MM.1S (cell line): Measurements from ENCODE around the gene ACTR6.

Experiments
- DNase-seq: peaks from one replicate; pipeline ENCODE4 v3.0.0-alpha.2; 2015
- H2AFZ ChIP-seq: fragments of 300-600 bp; sonication (generic); 2 replicates; pipeline ENCODE4 v1.6.0; 2016; ENCODE audit warnings: antibody characterized with exemption, low read length
- H3F3A ChIP-seq: fragments of 300-600 bp; sonication (generic); 2 replicates; pipeline ENCODE4 v1.6.1; 2016; ENCODE audit warnings: mild to moderate bottlenecking, antibody characterized with exemption, low read length, moderate library complexity, mixed read lengths; ENCODE audit not compliant: insufficient read depth
- H3K27ac ChIP-seq: fragments of 300-600 bp; sonication (generic); 2 replicates; pipeline ENCODE4 v1.5.1; 2016; ENCODE audit warnings: mild to moderate bottlenecking, low read length
- H3K27me3 ChIP-seq: fragments of 300-600 bp; sonication (generic); replicated peaks from 2 replicates; pipeline ENCODE4 v1.6.0; 2016; ENCODE audit warnings: low read length; ENCODE audit not compliant: insufficient read depth
- H3K36me3 ChIP-seq: fragments of 300-600 bp; sonication (generic); replicated peaks from 2 replicates; pipeline ENCODE4 v1.6.1; 2016; ENCODE audit warnings: mild to moderate bottlenecking, low read length, mixed read lengths; ENCODE audit not compliant: insufficient read depth
- H3K4me1 ChIP-seq: fragments of 300-600 bp; sonication (generic); 2 replicates; pipeline ENCODE4 v1.6.1; 2016; ENCODE audit warnings: low read length, mixed read lengths
- H3K4me2 ChIP-seq: fragments of 300-600 bp; sonication (generic); 2 replicates; pipeline ENCODE4 v1.6.0; 2016; ENCODE audit warnings: low read depth, low read length
- H3K4me3 ChIP-seq: fragments of 300-600 bp; sonication (generic); 2 replicates; pipeline ENCODE4 v1.5.1; 2016; ENCODE audit warnings: low read length, mixed read lengths
- H3K79me2 ChIP-seq: fragments of 300-600 bp; sonication (generic); 2 replicates; pipeline ENCODE4 v1.6.1; 2016; ENCODE audit warnings: mixed run types, low read length, mixed read lengths
- H3K9ac ChIP-seq: fragments of 300-600 bp; sonication (generic); 2 replicates; pipeline ENCODE4 v1.6.1; 2016; ENCODE audit warnings: low read length, mixed read lengths
- H3K9me2 ChIP-seq: fragments of 300-600 bp; sonication (generic); replicated peaks from 2 replicates; pipeline ENCODE4 v1.6.1; 2016; ENCODE audit warnings: mild to moderate bottlenecking, low read length, mixed read lengths; ENCODE audit not compliant: insufficient read depth
- H3K9me3 ChIP-seq: fragments of 300-600 bp; sonication (generic); replicated peaks from 2 replicates; pipeline ENCODE4 v1.6.1; 2016; ENCODE audit warnings: mild to moderate bottlenecking, low read length, mixed read lengths; ENCODE audit not compliant: insufficient read depth
- H4K20me1 ChIP-seq: fragments of 300-600 bp; sonication (generic); 2 replicates; pipeline ENCODE4 v1.6.1; 2016; ENCODE audit warnings: mild to moderate bottlenecking, low read length, moderate library complexity, mixed read lengths; ENCODE audit not compliant: insufficient read depth
- EZH2 ChIP-seq: fragments of 300-600 bp; sonication (generic); optimal IDR thresholded peaks from 2 replicates; pipeline ENCODE3; 2017; ENCODE audit warnings: low read depth, mild to moderate bottlenecking, antibody characterized with exemption, low read length, mixed read lengths
- EZH2phosphoT487 ChIP-seq: fragments of 300-600 bp; sonication (generic); IDR thresholded peaks from 2 replicates; pipeline ENCODE4 v1.6.1; 2018; ENCODE audit warnings: antibody characterized with exemption, low read length
- TF ChIP-seq, protein P1 (sequence below): fragments of 300-600 bp; sonication (generic); IDR thresholded peaks from 2 replicates; pipeline ENCODE4 v1.5.1; 2016; ENCODE audit warnings: antibody characterized with exemption, low read length, mixed read lengths

ACTR6 gene

DNA sequence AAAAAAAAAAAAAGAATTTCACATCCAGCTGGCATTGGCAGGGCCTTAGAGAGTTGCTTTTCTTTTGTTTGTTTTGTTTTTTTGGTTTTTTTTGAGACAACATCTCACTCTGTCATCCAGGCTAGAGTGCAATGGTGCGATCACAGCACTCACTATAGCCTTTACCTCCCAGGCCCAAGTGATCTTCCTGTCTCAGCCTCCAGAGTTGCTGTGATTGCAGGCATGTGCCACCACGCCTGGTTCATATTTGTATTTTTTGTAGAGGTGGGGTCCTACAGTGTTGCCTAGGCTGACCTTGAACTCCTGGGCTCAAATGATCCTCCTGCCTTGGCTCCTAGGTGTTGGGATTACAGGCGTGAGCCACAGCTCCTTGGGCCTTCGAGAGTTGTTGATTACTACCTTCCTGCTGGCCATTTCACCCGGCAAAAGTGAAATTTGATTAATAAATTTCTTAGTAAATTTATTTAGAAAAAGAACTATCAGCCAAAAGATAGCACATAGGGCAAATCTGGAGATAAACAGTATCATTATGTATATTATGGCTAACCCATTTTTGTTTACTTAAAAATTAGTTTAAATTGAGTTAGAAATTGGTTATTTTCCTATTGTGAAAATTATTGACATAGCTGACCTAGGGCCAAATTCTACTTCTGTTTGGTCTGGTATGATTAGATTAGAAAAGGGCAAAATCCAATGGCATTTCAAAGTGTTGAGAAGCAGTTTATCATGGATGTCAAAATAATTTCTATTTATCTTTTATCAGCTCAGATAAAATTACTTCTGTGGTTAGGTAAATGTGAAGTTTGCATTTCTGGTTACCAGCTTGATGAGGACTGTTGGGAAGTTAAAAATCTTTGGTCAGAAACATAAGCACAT, 12.6 kb downstream of the ACTR6 start:
- no peaks in the 10 kb centered on the region for H3F3A ChIP-seq
- no peak overlapping the region for H3K4me2 ChIP-seq
- no peaks in the 10 kb centered on the region for H3K27me3 ChIP-seq
- DNase-seq = no peak
- H3K9me2 ChIP-seq = no peaks in the 10 kb centered on the region
- H3K79me2 ChIP-seq = no peaks in the 10 kb centered on the region
- no peak for TF ChIP-seq EZH2phosphoT487
- TF ChIP-seq, protein P1, sequence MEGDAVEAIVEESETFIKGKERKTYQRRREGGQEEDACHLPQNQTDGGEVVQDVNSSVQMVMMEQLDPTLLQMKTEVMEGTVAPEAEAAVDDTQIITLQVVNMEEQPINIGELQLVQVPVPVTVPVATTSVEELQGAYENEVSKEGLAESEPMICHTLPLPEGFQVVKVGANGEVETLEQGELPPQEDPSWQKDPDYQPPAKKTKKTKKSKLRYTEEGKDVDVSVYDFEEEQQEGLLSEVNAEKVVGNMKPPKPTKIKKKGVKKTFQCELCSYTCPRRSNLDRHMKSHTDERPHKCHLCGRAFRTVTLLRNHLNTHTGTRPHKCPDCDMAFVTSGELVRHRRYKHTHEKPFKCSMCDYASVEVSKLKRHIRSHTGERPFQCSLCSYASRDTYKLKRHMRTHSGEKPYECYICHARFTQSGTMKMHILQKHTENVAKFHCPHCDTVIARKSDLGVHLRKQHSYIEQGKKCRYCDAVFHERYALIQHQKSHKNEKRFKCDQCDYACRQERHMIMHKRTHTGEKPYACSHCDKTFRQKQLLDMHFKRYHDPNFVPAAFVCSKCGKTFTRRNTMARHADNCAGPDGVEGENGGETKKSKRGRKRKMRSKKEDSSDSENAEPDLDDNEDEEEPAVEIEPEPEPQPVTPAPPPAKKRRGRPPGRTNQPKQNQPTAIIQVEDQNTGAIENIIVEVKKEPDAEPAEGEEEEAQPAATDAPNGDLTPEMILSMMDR = no peak
- no peak for TF ChIP-seq EZH2
- H2AFZ ChIP-seq = no peak overlapping the region
- no peaks in the 10 kb centered on the region for H4K20me1 ChIP-seq
- H3K36me3 ChIP-seq = 0 out of 2 replicates have a peak, but pooled peaks cover 3% of the 10 kb centered on the region
- no peaks in the 10 kb centered on the region for H3K4me1 ChIP-seq
- no peak overlapping the region for H3K9ac ChIP-seq
- no peak overlapping the region for H3K27ac ChIP-seq
- H3K4me3 ChIP-seq = no peak overlapping the region
- H3K9me3 ChIP-seq = no peaks in the 10 kb centered on the region

DNA sequence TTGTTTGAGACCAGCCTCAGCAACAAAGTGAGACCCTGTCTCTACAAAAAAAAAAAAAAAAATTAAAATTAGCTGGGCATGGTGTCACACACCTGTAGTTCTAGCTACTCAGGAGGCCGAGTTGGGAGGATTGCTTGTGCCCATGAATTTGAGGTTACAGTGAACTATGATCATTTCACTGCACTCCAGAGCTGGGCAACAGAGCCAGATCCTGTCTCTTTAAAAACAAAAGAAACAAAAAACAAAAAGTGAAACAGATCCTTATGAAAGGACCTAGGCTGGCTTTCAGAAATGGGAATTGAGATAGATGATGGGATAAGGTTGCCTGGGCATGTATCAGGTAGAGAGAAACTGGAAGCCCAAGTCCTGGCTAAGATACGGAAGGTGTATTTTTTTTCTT, 13.9 kb downstream of the ACTR6 start:
- no peaks in the 10 kb centered on the region for H3F3A ChIP-seq
- H2AFZ ChIP-seq = no peak overlapping the region
- DNase-seq = no peak
- no peaks in the 10 kb centered on the region for H3K9me3 ChIP-seq
- no peaks in the 10 kb centered on the region for H3K27me3 ChIP-seq
- no peak overlapping the region for H3K4me2 ChIP-seq
- TF ChIP-seq EZH2 = no peak
- TF ChIP-seq EZH2phosphoT487 = no peak
- TF ChIP-seq, protein P1 = no peak
- no peaks in the 10 kb centered on the region for H3K79me2 ChIP-seq
- no peak overlapping the region for H3K9ac ChIP-seq
- H3K4me3 ChIP-seq = no peak overlapping the region
- no peak overlapping the region for H3K27ac ChIP-seq
- H3K36me3 ChIP-seq = peaks cover 3% of the 10 kb centered on the region; the same call in 1 of the 2 replicates
- no peaks in the 10 kb centered on the region for H3K9me2 ChIP-seq
- no peaks in the 10 kb centered on the region for H3K4me1 ChIP-seq
- no peaks in the 10 kb centered on the region for H4K20me1 ChIP-seq

DNA sequence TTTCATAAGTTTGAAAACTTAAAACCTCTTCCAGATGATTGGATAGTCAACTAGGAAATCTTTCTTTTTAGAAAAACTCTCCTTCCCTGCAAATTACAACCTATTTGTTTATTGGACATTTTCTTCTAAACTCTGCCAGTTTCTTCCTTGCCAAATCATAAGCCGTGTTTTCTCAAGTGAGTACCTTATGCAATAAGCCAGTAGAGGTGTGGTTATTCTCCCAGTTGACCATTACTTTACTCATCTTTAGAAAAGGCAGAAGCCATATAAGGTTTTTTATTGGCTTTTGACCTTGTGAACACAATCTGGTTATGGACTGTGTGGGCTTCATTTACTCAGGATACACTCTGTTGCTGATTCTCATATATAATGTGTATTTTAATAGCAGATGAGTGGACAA, 14.6 kb downstream of the ACTR6 start:
- H4K20me1 ChIP-seq = no peaks in the 10 kb centered on the region
- no peaks in the 10 kb centered on the region for H3K27me3 ChIP-seq
- no peak overlapping the region for H3K27ac ChIP-seq
- H3K79me2 ChIP-seq = no peaks in the 10 kb centered on the region
- no peaks in the 10 kb centered on the region for H3K9me3 ChIP-seq
- no peak for TF ChIP-seq EZH2
- TF ChIP-seq EZH2phosphoT487 = no peak
- TF ChIP-seq, protein P1 = no peak
- H3K36me3 ChIP-seq = peaks cover 3% of the 10 kb centered on the region; the same call in 1 of the 2 replicates
- H3K9ac ChIP-seq = no peak overlapping the region
- H3K9me2 ChIP-seq = no peaks in the 10 kb centered on the region
- H2AFZ ChIP-seq = no peak overlapping the region
- no peak overlapping the region for H3K4me2 ChIP-seq
- no peak overlapping the region for H3K4me3 ChIP-seq
- no peaks in the 10 kb centered on the region for H3K4me1 ChIP-seq
- no peak for DNase-seq
- no peaks in the 10 kb centered on the region for H3F3A ChIP-seq
